ENCODE results near the gene WSB1. TPM values are rescaled to one million over a fixed set of nuclear protein-coding genes. Genes with fewer than 3 reads are reported as not detected.
A peak's percentile ranks its signal among the peaks of the same experiment; 100 is the strongest.

Gene WSB1
- total and polyA plus RNA-seq, 9 of the 15 experiments (the other 6 are each of a cell fraction or from before 2014, with no cell fraction given): 22.8 to 229 (median 81.1) TPM

DNA sequence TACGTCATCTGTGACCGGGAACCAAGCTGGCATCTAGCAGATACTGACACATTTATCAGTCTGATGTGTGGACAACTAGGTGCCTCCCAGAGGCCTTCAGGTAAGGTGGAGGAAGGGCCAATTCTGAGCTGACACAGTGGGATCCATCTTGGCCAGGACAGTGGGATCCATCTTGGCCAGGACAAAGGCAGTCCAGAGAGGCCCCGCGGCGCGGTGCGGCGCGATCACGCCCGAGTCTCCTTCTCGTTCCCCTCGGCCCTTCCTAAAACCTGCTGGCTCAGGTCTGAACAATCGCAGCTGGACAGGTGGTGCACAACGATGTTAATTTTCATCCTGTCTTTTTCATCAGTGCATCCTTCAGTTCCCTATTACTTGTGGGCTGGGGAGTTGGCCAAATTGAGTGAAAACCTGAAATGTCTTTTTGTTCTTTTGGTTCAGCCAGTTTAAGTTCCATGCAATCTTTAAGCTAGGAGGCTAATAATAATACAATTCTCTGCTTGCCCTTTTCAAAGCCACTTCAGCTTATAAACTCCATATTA lies 486 bp upstream of the WSB1 start (continued):
- TF ChIP-seq, protein P1, sequence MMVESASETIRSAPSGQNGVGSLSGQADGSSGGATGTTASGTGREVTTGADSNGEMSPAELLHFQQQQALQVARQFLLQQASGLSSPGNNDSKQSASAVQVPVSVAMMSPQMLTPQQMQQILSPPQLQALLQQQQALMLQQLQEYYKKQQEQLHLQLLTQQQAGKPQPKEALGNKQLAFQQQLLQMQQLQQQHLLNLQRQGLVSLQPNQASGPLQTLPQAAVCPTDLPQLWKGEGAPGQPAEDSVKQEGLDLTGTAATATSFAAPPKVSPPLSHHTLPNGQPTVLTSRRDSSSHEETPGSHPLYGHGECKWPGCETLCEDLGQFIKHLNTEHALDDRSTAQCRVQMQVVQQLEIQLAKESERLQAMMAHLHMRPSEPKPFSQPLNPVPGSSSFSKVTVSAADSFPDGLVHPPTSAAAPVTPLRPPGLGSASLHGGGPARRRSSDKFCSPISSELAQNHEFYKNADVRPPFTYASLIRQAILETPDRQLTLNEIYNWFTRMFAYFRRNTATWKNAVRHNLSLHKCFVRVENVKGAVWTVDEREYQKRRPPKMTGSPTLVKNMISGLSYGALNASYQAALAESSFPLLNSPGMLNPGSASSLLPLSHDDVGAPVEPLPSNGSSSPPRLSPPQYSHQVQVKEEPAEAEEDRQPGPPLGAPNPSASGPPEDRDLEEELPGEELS (CRISPR knock-in tag; IDR thresholded peaks at IDR 0.05; ENCODE audit: borderline replicate concordance): no peak
- TF ChIP-seq NBN (IDR thresholded peaks at IDR 0.05; ENCODE audit: low read depth) (no peak), MAFF (IDR thresholded peaks at IDR 0.05; ENCODE audit: low read length) (no peak), ZNF311 (CRISPR knock-in tag; IDR thresholded peaks at IDR 0.05) (peak; percentile 88), ZNF197 (CRISPR knock-in tag; IDR thresholded peaks at IDR 0.05; ENCODE audit: low read depth) (peak; percentile 86), TAF7 (tag; IDR thresholded peaks at IDR 0.05) (peak; percentile 19; the same call in 1 of the 2 replicates), SRF (CRISPR knock-in tag; IDR thresholded peaks at IDR 0.05) (no peak), BRD9 (IDR thresholded peaks at IDR 0.05; ENCODE audit: low read depth, partially characterized antibody) (peak; percentile 17), CBFA2T3 (IDR thresholded peaks at IDR 0.05) (no peak), ZBTB17 (CRISPR knock-in tag; IDR thresholded peaks at IDR 0.05) (peak; percentile 95), KDM2B (CRISPR knock-in tag; IDR thresholded peaks at IDR 0.05) (no peak; the same call in 1 of the 2 replicates), MCM2 (IDR thresholded peaks at IDR 0.05; ENCODE audit: low read depth) (no peak), DMBX1 (CRISPR knock-in tag; IDR thresholded peaks at IDR 0.05; ENCODE audit: borderline replicate concordance) (peak; percentile 96), TARDBP (IDR thresholded peaks at IDR 0.05) (no peak), CHD4 (IDR thresholded peaks at IDR 0.05; ENCODE audit: insufficient read depth, insufficient replicate concordance, low read depth, low read length, poor library complexity, severe bottlenecking) (no peak), GABPB2 (CRISPR knock-in tag; conservative IDR thresholded peaks at IDR 0.05) (no peak), CC2D1A (IDR thresholded peaks at IDR 0.05) (no peak), TBL1XR1 (IDR thresholded peaks at IDR 0.05; ENCODE audit: low read length in 2 of 2) (no peak)
- TF ChIP-seq, protein P2, sequence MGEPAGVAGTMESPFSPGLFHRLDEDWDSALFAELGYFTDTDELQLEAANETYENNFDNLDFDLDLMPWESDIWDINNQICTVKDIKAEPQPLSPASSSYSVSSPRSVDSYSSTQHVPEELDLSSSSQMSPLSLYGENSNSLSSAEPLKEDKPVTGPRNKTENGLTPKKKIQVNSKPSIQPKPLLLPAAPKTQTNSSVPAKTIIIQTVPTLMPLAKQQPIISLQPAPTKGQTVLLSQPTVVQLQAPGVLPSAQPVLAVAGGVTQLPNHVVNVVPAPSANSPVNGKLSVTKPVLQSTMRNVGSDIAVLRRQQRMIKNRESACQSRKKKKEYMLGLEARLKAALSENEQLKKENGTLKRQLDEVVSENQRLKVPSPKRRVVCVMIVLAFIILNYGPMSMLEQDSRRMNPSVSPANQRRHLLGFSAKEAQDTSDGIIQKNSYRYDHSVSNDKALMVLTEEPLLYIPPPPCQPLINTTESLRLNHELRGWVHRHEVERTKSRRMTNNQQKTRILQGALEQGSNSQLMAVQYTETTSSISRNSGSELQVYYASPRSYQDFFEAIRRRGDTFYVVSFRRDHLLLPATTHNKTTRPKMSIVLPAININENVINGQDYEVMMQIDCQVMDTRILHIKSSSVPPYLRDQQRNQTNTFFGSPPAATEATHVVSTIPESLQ (CRISPR knock-in tag; IDR thresholded peaks at IDR 0.05): no peak
- TF ChIP-seq, protein P3, sequence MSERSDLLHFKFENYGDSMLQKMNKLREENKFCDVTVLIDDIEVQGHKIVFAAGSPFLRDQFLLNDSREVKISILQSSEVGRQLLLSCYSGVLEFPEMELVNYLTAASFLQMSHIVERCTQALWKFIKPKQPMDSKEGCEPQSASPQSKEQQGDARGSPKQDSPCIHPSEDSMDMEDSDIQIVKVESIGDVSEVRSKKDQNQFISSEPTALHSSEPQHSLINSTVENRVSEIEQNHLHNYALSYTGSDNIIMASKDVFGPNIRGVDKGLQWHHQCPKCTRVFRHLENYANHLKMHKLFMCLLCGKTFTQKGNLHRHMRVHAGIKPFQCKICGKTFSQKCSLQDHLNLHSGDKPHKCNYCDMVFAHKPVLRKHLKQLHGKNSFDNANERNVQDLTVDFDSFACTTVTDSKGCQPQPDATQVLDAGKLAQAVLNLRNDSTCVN (CRISPR knock-in tag; IDR thresholded peaks at IDR 0.05): peak; percentile 64; the same call in 1 of the 2 replicates
- TF ChIP-seq, protein P4, sequence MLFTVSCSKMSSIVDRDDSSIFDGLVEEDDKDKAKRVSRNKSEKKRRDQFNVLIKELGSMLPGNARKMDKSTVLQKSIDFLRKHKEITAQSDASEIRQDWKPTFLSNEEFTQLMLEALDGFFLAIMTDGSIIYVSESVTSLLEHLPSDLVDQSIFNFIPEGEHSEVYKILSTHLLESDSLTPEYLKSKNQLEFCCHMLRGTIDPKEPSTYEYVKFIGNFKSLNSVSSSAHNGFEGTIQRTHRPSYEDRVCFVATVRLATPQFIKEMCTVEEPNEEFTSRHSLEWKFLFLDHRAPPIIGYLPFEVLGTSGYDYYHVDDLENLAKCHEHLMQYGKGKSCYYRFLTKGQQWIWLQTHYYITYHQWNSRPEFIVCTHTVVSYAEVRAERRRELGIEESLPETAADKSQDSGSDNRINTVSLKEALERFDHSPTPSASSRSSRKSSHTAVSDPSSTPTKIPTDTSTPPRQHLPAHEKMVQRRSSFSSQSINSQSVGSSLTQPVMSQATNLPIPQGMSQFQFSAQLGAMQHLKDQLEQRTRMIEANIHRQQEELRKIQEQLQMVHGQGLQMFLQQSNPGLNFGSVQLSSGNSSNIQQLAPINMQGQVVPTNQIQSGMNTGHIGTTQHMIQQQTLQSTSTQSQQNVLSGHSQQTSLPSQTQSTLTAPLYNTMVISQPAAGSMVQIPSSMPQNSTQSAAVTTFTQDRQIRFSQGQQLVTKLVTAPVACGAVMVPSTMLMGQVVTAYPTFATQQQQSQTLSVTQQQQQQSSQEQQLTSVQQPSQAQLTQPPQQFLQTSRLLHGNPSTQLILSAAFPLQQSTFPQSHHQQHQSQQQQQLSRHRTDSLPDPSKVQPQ (CRISPR knock-in tag; IDR thresholded peaks at IDR 0.05; ENCODE audit: borderline replicate concordance): no peak
